CD4-positive, alpha-beta T cell treated with Interleukin-17A for 4 hours (primary cell): ENCODE measurements around the gene IL23R.

Experiments
- DNase-seq: peaks from one replicate; pipeline ENCODE4 v3.0.0-alpha.2; 2020; ENCODE audit warnings: mixed read lengths

IL23R gene

GRCh38 chr1:67242016-67242415 lies 75.8 kb downstream of the IL23R start:
- no peak for DNase-seq

- DNase-seq: no peak
These were observed 83.9 kb downstream of the IL23R start for GRCh38 chr1:67250051-67250653.

- DNase-seq: no peak
These were observed 90.3 kb downstream of the IL23R start for GRCh38 chr1:67256291-67257172.

GRCh38 chr1:67257173-67257535 lies 90.9 kb downstream of the IL23R start:
- no peak for DNase-seq

GRCh38 chr1:67261680-67262079 lies 95.4 kb downstream of the IL23R start:
- peak; percentile 46 for DNase-seq

GRCh38 chr1:67262735-67263134 lies 96.5 kb downstream of the IL23R start:
- DNase-seq: no peak

- DNase-seq: no peak
These were observed 97.9 kb downstream of the IL23R start for GRCh38 chr1:67264152-67264551.

GRCh38 chr1:67264899-67265298 lies 98.6 kb downstream of the IL23R start:
- no peak for DNase-seq

- DNase-seq: no peak
These were observed 102.8 kb downstream of the IL23R start for GRCh38 chr1:67269061-67269460.

- DNase-seq: no peak
These were observed 104.3 kb downstream of the IL23R start for GRCh38 chr1:67270541-67270940.

- DNase-seq: no peak
These were observed 107.3 kb downstream of the IL23R start for GRCh38 chr1:67273591-67273990.

- DNase-seq: no peak
These were observed 108.5 kb downstream of the IL23R start for GRCh38 chr1:67274623-67275325.

GRCh38 chr1:67280696-67281095 lies 114.4 kb downstream of the IL23R start:
- no peak for DNase-seq

- DNase-seq: no peak
These were observed 115.0 kb downstream of the IL23R start for GRCh38 chr1:67281244-67281643.

- DNase-seq: no peak
These were observed 119.7 kb downstream of the IL23R start for GRCh38 chr1:67285780-67286488.

GRCh38 chr1:67290236-67290635 lies 124.0 kb downstream of the IL23R start:
- DNase-seq: no peak

GRCh38 chr1:67294836-67295617 lies 128.8 kb downstream of the IL23R start:
- DNase-seq: no peak

GRCh38 chr1:67298762-67299161 lies 132.5 kb downstream of the IL23R start:
- DNase-seq: no peak

- DNase-seq: no peak
These were observed 133.0 kb downstream of the IL23R start for GRCh38 chr1:67299296-67299695.

- no peak for DNase-seq
These were observed 134.3 kb downstream of the IL23R start for GRCh38 chr1:67300561-67300960.

- DNase-seq: no peak
These were observed 137.8 kb downstream of the IL23R start for GRCh38 chr1:67304023-67304422.

- no peak for DNase-seq
These were observed 140.3 kb downstream of the IL23R start for GRCh38 chr1:67306547-67306946.
